Measurements from ENCODE around the gene TMCO4.

Gene TMCO4

DNA sequence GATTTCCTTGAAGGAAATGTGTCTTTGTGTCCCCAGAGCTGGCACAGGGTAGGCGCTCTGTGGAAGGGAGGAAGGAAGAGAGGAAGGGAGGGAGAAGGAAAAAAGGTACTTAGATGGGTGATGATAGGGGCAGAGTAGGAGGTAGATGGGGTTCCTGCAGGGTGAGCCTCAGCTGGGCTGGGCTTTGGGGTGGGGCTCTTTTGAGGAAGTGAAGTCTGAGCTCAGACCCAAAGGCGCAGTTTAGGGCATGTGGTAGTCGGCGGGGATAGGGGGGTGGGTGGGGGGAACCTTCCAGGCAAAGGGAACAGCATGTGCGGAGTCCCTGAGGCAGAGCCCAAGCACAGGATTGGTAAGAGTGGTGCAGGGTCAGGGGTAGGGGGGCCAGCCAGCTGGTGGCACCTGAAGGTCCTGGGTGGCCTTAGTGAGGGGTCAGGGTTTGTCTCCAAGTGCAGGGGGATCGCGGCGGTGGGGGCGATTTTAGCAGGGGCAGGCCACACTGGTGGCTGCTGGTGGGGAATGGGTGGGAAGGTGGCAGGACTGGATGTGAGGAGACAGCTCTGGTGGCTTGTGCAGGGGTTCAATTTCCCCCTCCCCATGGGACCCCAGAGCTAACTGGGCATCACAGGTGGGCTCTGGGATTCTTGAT lies 143.5 kb downstream of the TMCO4 start:
- no peaks in the 10 kb centered on the region for H3K27me3 ChIP-seq (ENCODE audit: insufficient read depth, low read length)
- no peak overlapping the region for H3K27ac ChIP-seq (ENCODE audit: low read depth, low read length, poor library complexity, severe bottlenecking)
- H2AFZ ChIP-seq (ENCODE audit: low read length), result no peak overlapping the region
- no peaks in the 10 kb centered on the region for H3F3A ChIP-seq (ENCODE audit: insufficient read depth, low read length)
- no peaks in the 10 kb centered on the region for H3K36me3 ChIP-seq (ENCODE audit: insufficient read depth, low read length)
- H3K79me2 ChIP-seq (ENCODE audit: insufficient read depth, low read length), result no peaks in the 10 kb centered on the region
- H3K4me1 ChIP-seq (ENCODE audit: insufficient read depth, low read length, severe bottlenecking), result peaks cover 10% of the 10 kb centered on the region
- no peaks in the 10 kb centered on the region for H3K9me2 ChIP-seq (ENCODE audit: low read depth, low read length)
- H3K9ac ChIP-seq (ENCODE audit: low read length), result no peak overlapping the region
- no peaks in the 10 kb centered on the region for H4K20me1 ChIP-seq (ENCODE audit: insufficient read depth, low read length)
- H3K4me2 ChIP-seq (ENCODE audit: low read length), result no peak overlapping the region
- no peak overlapping the region for H3K4me3 ChIP-seq (ENCODE audit: low read depth, low read length, poor library complexity, severe bottlenecking)
- H3K9me3 ChIP-seq (ENCODE audit: low read length), result no peaks in the 10 kb centered on the region
- TF ChIP-seq, protein P1, sequence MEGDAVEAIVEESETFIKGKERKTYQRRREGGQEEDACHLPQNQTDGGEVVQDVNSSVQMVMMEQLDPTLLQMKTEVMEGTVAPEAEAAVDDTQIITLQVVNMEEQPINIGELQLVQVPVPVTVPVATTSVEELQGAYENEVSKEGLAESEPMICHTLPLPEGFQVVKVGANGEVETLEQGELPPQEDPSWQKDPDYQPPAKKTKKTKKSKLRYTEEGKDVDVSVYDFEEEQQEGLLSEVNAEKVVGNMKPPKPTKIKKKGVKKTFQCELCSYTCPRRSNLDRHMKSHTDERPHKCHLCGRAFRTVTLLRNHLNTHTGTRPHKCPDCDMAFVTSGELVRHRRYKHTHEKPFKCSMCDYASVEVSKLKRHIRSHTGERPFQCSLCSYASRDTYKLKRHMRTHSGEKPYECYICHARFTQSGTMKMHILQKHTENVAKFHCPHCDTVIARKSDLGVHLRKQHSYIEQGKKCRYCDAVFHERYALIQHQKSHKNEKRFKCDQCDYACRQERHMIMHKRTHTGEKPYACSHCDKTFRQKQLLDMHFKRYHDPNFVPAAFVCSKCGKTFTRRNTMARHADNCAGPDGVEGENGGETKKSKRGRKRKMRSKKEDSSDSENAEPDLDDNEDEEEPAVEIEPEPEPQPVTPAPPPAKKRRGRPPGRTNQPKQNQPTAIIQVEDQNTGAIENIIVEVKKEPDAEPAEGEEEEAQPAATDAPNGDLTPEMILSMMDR (IDR thresholded peaks at IDR 0.05; ENCODE audit: low read length), result no peak
- TF ChIP-seq EZH2 (IDR thresholded peaks at IDR 0.05; ENCODE audit: borderline replicate concordance, low read length), result no peak

GRCh38 chr1:19655718-19656080 lies 144.0 kb downstream of the TMCO4 start:
- H4K20me1 ChIP-seq (ENCODE audit: insufficient read depth, low read length), result no peaks in the 10 kb centered on the region
- no peak for TF ChIP-seq EZH2 (IDR thresholded peaks at IDR 0.05; ENCODE audit: borderline replicate concordance, low read length)
- TF ChIP-seq, protein P1 (IDR thresholded peaks at IDR 0.05; ENCODE audit: low read length), result no peak

DNA sequence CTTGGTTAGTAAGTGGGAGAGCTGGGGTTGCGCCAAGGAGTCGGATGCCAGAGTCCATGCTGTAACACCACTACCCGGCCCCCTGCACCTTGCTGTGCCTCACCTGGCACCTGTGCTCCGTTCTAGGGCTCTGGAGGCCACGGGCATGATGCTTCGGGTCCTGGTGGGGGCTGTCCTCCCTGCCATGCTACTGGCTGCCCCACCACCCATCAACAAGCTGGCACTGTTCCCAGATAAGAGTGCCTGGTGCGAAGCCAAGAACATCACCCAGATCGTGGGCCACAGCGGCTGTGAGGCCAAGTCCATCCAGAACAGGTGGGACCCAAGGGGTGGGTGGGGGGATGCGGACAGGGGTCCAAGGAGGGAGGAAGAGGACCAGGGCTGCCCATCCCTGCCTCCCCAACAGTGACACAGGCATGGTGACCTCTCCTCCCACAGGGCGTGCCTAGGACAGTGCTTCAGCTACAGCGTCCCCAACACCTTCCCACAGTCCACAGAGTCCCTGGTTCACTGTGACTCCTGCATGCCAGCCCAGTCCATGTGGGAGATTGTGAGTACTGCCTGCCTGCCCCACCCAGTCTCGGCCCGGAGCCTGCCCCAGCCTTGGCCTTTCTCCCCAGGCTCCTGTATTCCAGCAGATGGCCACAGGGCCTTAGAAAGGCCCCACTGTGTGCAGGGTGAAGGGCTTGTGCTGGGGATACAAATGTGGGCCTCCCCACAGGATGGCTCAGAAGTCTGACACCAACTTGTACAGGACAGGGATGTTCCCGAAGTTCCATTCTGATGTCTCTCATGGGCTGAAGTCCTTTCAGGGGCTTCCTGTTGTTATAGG lies 144.6 kb downstream of the TMCO4 start:
- Histone ChIP-seq H3K9me3 (ENCODE audit: low read length) (no peaks in the 10 kb centered on the region), H3K36me3 (ENCODE audit: insufficient read depth, low read length) (no peaks in the 10 kb centered on the region), H2AFZ (ENCODE audit: low read length) (no peak overlapping the region), H3K79me2 (ENCODE audit: insufficient read depth, low read length) (no peaks in the 10 kb centered on the region), H3K9me2 (ENCODE audit: low read depth, low read length) (no peaks in the 10 kb centered on the region), H3K9ac (ENCODE audit: low read length) (no peak overlapping the region), H3K4me1 (ENCODE audit: insufficient read depth, low read length, severe bottlenecking) (peaks cover 10% of the 10 kb centered on the region), H3K4me2 (ENCODE audit: low read length) (no peak overlapping the region), H3K4me3 (ENCODE audit: low read depth, low read length, poor library complexity, severe bottlenecking) (no peak overlapping the region), H3K27ac (ENCODE audit: low read depth, low read length, poor library complexity, severe bottlenecking) (no peak overlapping the region), H3K27me3 (ENCODE audit: insufficient read depth, low read length) (no peaks in the 10 kb centered on the region), H4K20me1 (ENCODE audit: insufficient read depth, low read length) (no peaks in the 10 kb centered on the region), H3F3A (ENCODE audit: insufficient read depth, low read length) (no peaks in the 10 kb centered on the region)
- no peak for TF ChIP-seq EZH2 (IDR thresholded peaks at IDR 0.05; ENCODE audit: borderline replicate concordance, low read length)
- TF ChIP-seq, protein P1 (IDR thresholded peaks at IDR 0.05; ENCODE audit: low read length), result no peak

More at GRCh38 chr1:19655718-19656080, 144.0 kb downstream of the TMCO4 start:
- peaks cover 10% of the 10 kb centered on the region for H3K4me1 ChIP-seq (ENCODE audit: insufficient read depth, low read length, severe bottlenecking)
- H3F3A ChIP-seq (ENCODE audit: insufficient read depth, low read length), result no peaks in the 10 kb centered on the region
- H2AFZ ChIP-seq (ENCODE audit: low read length), result no peak overlapping the region
- H3K4me2 ChIP-seq (ENCODE audit: low read length), result no peak overlapping the region
- H3K4me3 ChIP-seq (ENCODE audit: low read depth, low read length, poor library complexity, severe bottlenecking), result no peak overlapping the region
- H3K9ac ChIP-seq (ENCODE audit: low read length), result no peak overlapping the region
- H3K27me3 ChIP-seq (ENCODE audit: insufficient read depth, low read length), result no peaks in the 10 kb centered on the region
- no peaks in the 10 kb centered on the region for H3K9me3 ChIP-seq (ENCODE audit: low read length)
- H3K27ac ChIP-seq (ENCODE audit: low read depth, low read length, poor library complexity, severe bottlenecking), result no peak overlapping the region
- H3K9me2 ChIP-seq (ENCODE audit: low read depth, low read length), result no peaks in the 10 kb centered on the region
- no peaks in the 10 kb centered on the region for H3K36me3 ChIP-seq (ENCODE audit: insufficient read depth, low read length)
- H3K79me2 ChIP-seq (ENCODE audit: insufficient read depth, low read length), result no peaks in the 10 kb centered on the region
